ENCODE results near the gene HHAT. TPM values are rescaled to one million over a fixed set of nuclear protein-coding genes. Genes with fewer than 3 reads are reported as not detected.
A peak's percentile ranks its signal among the peaks of the same experiment; 100 is the strongest.

HHAT gene
- total and polyA plus RNA-seq, 2 of the 4 experiments (the other 2 are of a cell fraction) = 1.7 to 2.5 TPM

GRCh38 chr1:210437781-210438180, 109.1 kb downstream of the HHAT start:
- no peak overlapping the region for H3K4me3 ChIP-seq (ENCODE audit: insufficient read depth, low read depth, low read length)
- ChIA-PET CTCF (no interaction called here), POLR2A (ENCODE audit: unreplicated experiment) (no interaction called here)
- no peaks in the 10 kb centered on the region for H4K20me1 ChIP-seq (ENCODE audit: insufficient read depth, low read length)
- peak overlapping the region; percentile 99 for H2BK120ac ChIP-seq (ENCODE audit: low read depth, low read length)
- H2BK20ac ChIP-seq (ENCODE audit: low read depth, low read length) = peak overlapping the region; percentile 99
- intact Hi-C loops (cut with micrococcal nuclease) (loop anchor here (2.0 kb wide), 2 partner anchors 31 to 821 kb away; partner anchors contain the start of gene RCOR3), dilution Hi-C loops (cut with HindIII; ENCODE audit: low sequenced_read_pairs, unreplicated experiment) (no loop called here), in situ Hi-C loops (cut with MboI; ENCODE audit: low sequenced_read_pairs) (no loop called here)
- peak overlapping the region; percentile 97; the same call in 1 of the 2 replicates for H3K18ac ChIP-seq (ENCODE audit: low read depth, low read length)
- H3K56ac ChIP-seq (ENCODE audit: extremely low read depth, insufficient read depth, low read length) = peak overlapping the region; percentile 62; the same call in 1 of the 2 replicates
- H3K14ac ChIP-seq (replicated peaks; ENCODE audit: low read depth, low read length) = peak overlapping the region; percentile 92
- peaks cover 0 to 8% of the 10 kb centered on the region in 2 experiments; a peak in 2 of 4 replicates for H3K79me1 ChIP-seq (ENCODE audit: low read depth in 1 of 2, low read length in 2 of 2)
- no peak overlapping the region for H2AFZ ChIP-seq (replicated peaks; ENCODE audit: low read length, poor library complexity)
- no peaks in the 10 kb centered on the region for H3K27me3 ChIP-seq (ENCODE audit: control insufficient read depth, insufficient read depth, low read length)
- H3K9me1 ChIP-seq (ENCODE audit: insufficient read depth, low read length) = peaks cover 14% of the 10 kb centered on the region
- DNase-seq (peak; percentile 19), ATAC-seq (ENCODE audit: low read depth) (no peak)
- H2BK15ac ChIP-seq (ENCODE audit: low read depth, low read length) = peak overlapping the region; percentile 98
- BruUV-seq (replicated peaks) = no TSS peak
- peak overlapping the region; percentile 99 for H3K4ac ChIP-seq (ENCODE audit: low read depth, low read length)
- peak overlapping the region; percentile 98; the same call in 1 of the 2 replicates for H4K5ac ChIP-seq (ENCODE audit: low read depth, low read length)
- peak overlapping the region; percentile 76 to 95 for H4K8ac ChIP-seq (ENCODE audit: low read depth in 2 of 2, low read length in 2 of 2)
- TF ChIP-seq ELK1 (IDR thresholded peaks at IDR 0.05; ENCODE audit: borderline replicate concordance, low read depth, low read length) (no peak), MAFK (IDR thresholded peaks at IDR 0.05; ENCODE audit: low read depth, low read length) (no peak), RFX5 (IDR thresholded peaks at IDR 0.05; ENCODE audit: low read depth, low read length) (no peak), BHLHE40 (IDR thresholded peaks at IDR 0.05; ENCODE audit: low read depth, low read length) (no peak), CEBPB (IDR thresholded peaks at IDR 0.05; ENCODE audit: low read depth, low read length) (no peak), CTCF (conservative IDR thresholded peaks at IDR 0.05; ENCODE audit: low read depth, low read length) (no peak), MXI1 (IDR thresholded peaks at IDR 0.05; ENCODE audit: borderline replicate concordance, low read depth, low read length) (no peak), FOS (IDR thresholded peaks at IDR 0.05; ENCODE audit: low read depth, low read length) (no peak), RAD21 (IDR thresholded peaks at IDR 0.05; ENCODE audit: low read length) (no peak), CHD1 (IDR thresholded peaks at IDR 0.05; ENCODE audit: low read depth, low read length) (no peak), RCOR1 (IDR thresholded peaks at IDR 0.05; ENCODE audit: insufficient replicate concordance, low read length) (no peak), USF2 (IDR thresholded peaks at IDR 0.05; ENCODE audit: low read depth, low read length) (no peak), MAZ (IDR thresholded peaks at IDR 0.05; ENCODE audit: borderline replicate concordance, low read depth, low read length) (no peak), NFE2L2 (IDR thresholded peaks at IDR 0.05; ENCODE audit: low read depth, low read length) (no peak), SMC3 (IDR thresholded peaks at IDR 0.05; ENCODE audit: low read depth, low read length) (no peak), POLR2A (IDR thresholded peaks at IDR 0.05; ENCODE audit: low read depth, low read length) (no peak)
- H2AK5ac ChIP-seq (ENCODE audit: low read depth, low read length) = peak overlapping the region; percentile 97
- H4K91ac ChIP-seq (ENCODE audit: insufficient read depth, low read depth, low read length) = peak overlapping the region; percentile 94
- no peaks in the 10 kb centered on the region for H3K9me3 ChIP-seq (ENCODE audit: control insufficient read depth, insufficient read depth, low read length)
- no peak overlapping the region for H3K4me2 ChIP-seq (ENCODE audit: low read depth, low read length)
- no peak overlapping the region; the same call in 1 of the 2 replicates for H3K27ac ChIP-seq (ENCODE audit: insufficient read depth, low read length)
- no peak overlapping the region for H2AK9ac ChIP-seq (replicated peaks; ENCODE audit: low read depth, low read length, poor library complexity)
- H3K23ac ChIP-seq (ENCODE audit: low read depth, low read length) = peak overlapping the region; percentile 89; the same call in 1 of the 2 replicates
- H3K9ac ChIP-seq (ENCODE audit: low read depth, low read length) = no peak overlapping the region
- peaks cover 20% of the 10 kb centered on the region for H3K4me1 ChIP-seq (ENCODE audit: control insufficient read depth, insufficient read depth, low read length)
- peak overlapping the region; percentile 96 for H2BK5ac ChIP-seq (ENCODE audit: low read depth, low read length, poor library complexity, severe bottlenecking)
- no CpG with 5 or more reads among the region's 1 CpG for WGBS, 2 experiments (ENCODE audit: extremely low coverage in 2 of 2, insufficient read length in 1 of 2)
- H3K36me3 ChIP-seq (ENCODE audit: control insufficient read depth, insufficient read depth, low read length) = no peaks in the 10 kb centered on the region
